Measurements from ENCODE around the gene CYLD.

Gene CYLD

GRCh38 chr16:50696575-50697420 lies 45.1 kb upstream of the CYLD start:
- no peak for DNase-seq (ENCODE audit: extremely low read depth, low read depth)
- TF ChIP-seq CTCF (IDR thresholded peaks at IDR 0.05; ENCODE audit: low read depth, low read length) = no peak

- TF ChIP-seq CTCF (IDR thresholded peaks at IDR 0.05; ENCODE audit: low read depth, low read length) = no peak
- no peak for DNase-seq (ENCODE audit: extremely low read depth, low read depth)
These were observed 44.5 kb upstream of the CYLD start for GRCh38 chr16:50697421-50697715.

- peak; percentile 8 for DNase-seq (ENCODE audit: extremely low read depth, low read depth)
- TF ChIP-seq CTCF (IDR thresholded peaks at IDR 0.05; ENCODE audit: low read depth, low read length) = no peak
These were observed 43.8 kb upstream of the CYLD start for GRCh38 chr16:50697881-50698767.

- TF ChIP-seq CTCF (IDR thresholded peaks at IDR 0.05; ENCODE audit: low read depth, low read length) = no peak
- DNase-seq (ENCODE audit: extremely low read depth, low read depth) = no peak
These were observed 42.3 kb upstream of the CYLD start for GRCh38 chr16:50699326-50700159.

- no peak for DNase-seq (ENCODE audit: extremely low read depth, low read depth)
- TF ChIP-seq CTCF (IDR thresholded peaks at IDR 0.05; ENCODE audit: low read depth, low read length) = no peak
These were observed 39.2 kb upstream of the CYLD start for GRCh38 chr16:50702725-50703124.

- no peak for TF ChIP-seq CTCF (IDR thresholded peaks at IDR 0.05; ENCODE audit: low read depth, low read length)
- DNase-seq (ENCODE audit: extremely low read depth, low read depth) = no peak
These were observed 37.6 kb upstream of the CYLD start for GRCh38 chr16:50704245-50704644.
